Cardiac muscle cell (in vitro differentiated cells and primary cell): ENCODE results near the gene UNC79. TPM values are rescaled to one million over a fixed set of nuclear protein-coding genes. Genes with fewer than 3 reads are reported as not detected.

Experiments
- DNase-seq, 2 donors: peaks; one replicate each; pipeline versions ENCODE4 v3.0.0 to v3.0.0-alpha.2; 2010 to 2017; ENCODE audit warnings: low read depth in 1 of 2, low spot score in 1 of 2
- H3K27ac ChIP-seq: fragments of 200-600 bp; sonication (generic); 2 replicates; pipeline ENCODE4 v1.5.1; 2016
- H3K27me3 ChIP-seq: fragments of 200-600 bp; sonication (generic); 2 replicates; pipeline ENCODE4 v1.6.0; 2016; ENCODE audit warnings: control low read depth
- H3K36me3 ChIP-seq: fragments of 200-600 bp; sonication (generic); 2 replicates; pipeline ENCODE4 v1.5.1; 2016; ENCODE audit warnings: control low read depth
- H3K4me1 ChIP-seq: fragments of 200-600 bp; sonication (generic); 2 replicates; pipeline ENCODE4 v1.8.1; 2017; ENCODE audit warnings: low read depth, mild to moderate bottlenecking, mixed run types
- H3K4me3 ChIP-seq: fragments of 200-600 bp; sonication (generic); 2 replicates; pipeline ENCODE4 v1.5.1; 2016; ENCODE audit warnings: mild to moderate bottlenecking
- H3K9me3 ChIP-seq: fragments of 200-600 bp; sonication (generic); 2 replicates; pipeline ENCODE4 v1.5.1; 2017; ENCODE audit warnings: low read depth, mild to moderate bottlenecking, control low read depth
- polyA plus RNA-seq: library from polyadenylated mRNA; unstranded; fragments of >200 nt; fragmentation: Nextera tagmentation; extraction: Ambion mirVana; gene quantifications from 2 replicates; pipeline ENCODE4 v1.2.1, GENCODE V29; 2016
- total RNA-seq: library from RNA; depleted of rRNA; stranded (reverse); fragments of >200 nt; gene quantifications from 2 replicates; pipeline ENCODE4 v1.2.3, GENCODE V29; 2016
- TF ChIP-seq, protein P1 (sequence below): IDR thresholded peaks from 2 replicates; pipeline ENCODE4 v1.5.1; 2012; ENCODE audit warnings: low read depth, mild to moderate bottlenecking, low read length

Gene UNC79
- total and polyA plus RNA-seq, 2 experiments from 2014 or later: 1.5 to 6.5 TPM

- Histone ChIP-seq H3K4me1 (no peaks in the 10 kb centered on the region), H3K36me3 (no peaks in the 10 kb centered on the region), H3K27me3 (no peaks in the 10 kb centered on the region), H3K9me3 (no peaks in the 10 kb centered on the region), H3K27ac (no peak overlapping the region), H3K4me3 (no peak overlapping the region)
- TF ChIP-seq, protein P1, sequence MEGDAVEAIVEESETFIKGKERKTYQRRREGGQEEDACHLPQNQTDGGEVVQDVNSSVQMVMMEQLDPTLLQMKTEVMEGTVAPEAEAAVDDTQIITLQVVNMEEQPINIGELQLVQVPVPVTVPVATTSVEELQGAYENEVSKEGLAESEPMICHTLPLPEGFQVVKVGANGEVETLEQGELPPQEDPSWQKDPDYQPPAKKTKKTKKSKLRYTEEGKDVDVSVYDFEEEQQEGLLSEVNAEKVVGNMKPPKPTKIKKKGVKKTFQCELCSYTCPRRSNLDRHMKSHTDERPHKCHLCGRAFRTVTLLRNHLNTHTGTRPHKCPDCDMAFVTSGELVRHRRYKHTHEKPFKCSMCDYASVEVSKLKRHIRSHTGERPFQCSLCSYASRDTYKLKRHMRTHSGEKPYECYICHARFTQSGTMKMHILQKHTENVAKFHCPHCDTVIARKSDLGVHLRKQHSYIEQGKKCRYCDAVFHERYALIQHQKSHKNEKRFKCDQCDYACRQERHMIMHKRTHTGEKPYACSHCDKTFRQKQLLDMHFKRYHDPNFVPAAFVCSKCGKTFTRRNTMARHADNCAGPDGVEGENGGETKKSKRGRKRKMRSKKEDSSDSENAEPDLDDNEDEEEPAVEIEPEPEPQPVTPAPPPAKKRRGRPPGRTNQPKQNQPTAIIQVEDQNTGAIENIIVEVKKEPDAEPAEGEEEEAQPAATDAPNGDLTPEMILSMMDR: no peak
- DNase-seq: no peak
These were observed 292.3 kb downstream of the UNC79 start for GRCh38 chr14:93723001-93723400.

- no peak overlapping the region for H3K4me3 ChIP-seq
- no peak for DNase-seq
- H3K27ac ChIP-seq: no peak overlapping the region
- H3K4me1 ChIP-seq: no peaks in the 10 kb centered on the region
- H3K9me3 ChIP-seq: no peaks in the 10 kb centered on the region
- H3K27me3 ChIP-seq: no peaks in the 10 kb centered on the region
- no peaks in the 10 kb centered on the region for H3K36me3 ChIP-seq
- TF ChIP-seq, protein P1: no peak
These were observed 294.4 kb downstream of the UNC79 start for GRCh38 chr14:93725002-93725582.

DNA sequence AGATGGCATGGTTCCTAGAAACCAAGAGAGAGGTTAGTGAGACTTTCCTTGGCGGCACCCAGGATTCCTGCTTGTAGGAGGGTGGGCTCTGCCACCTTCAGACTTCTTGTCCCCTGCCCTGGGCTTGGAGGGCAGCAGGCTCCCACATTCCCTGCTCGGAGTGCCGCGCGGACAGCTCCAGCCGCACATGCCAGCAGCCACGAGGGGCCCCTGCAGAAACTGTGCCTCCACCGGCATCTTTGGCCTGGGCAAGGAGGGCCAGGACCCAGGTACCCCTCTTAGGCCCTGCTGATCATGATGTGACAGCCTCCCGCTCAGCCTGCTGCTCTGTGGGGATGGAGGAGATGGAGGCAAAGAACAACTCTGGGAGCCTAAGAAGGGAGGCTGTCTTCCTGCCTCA is 295.3 kb downstream of the UNC79 start:
- no peaks in the 10 kb centered on the region for H3K4me1 ChIP-seq
- no peaks in the 10 kb centered on the region for H3K27me3 ChIP-seq
- no peak overlapping the region for H3K4me3 ChIP-seq
- H3K36me3 ChIP-seq: no peaks in the 10 kb centered on the region
- H3K9me3 ChIP-seq: no peaks in the 10 kb centered on the region
- TF ChIP-seq, protein P1: no peak
- no peak overlapping the region for H3K27ac ChIP-seq
- no peak for DNase-seq

DNA sequence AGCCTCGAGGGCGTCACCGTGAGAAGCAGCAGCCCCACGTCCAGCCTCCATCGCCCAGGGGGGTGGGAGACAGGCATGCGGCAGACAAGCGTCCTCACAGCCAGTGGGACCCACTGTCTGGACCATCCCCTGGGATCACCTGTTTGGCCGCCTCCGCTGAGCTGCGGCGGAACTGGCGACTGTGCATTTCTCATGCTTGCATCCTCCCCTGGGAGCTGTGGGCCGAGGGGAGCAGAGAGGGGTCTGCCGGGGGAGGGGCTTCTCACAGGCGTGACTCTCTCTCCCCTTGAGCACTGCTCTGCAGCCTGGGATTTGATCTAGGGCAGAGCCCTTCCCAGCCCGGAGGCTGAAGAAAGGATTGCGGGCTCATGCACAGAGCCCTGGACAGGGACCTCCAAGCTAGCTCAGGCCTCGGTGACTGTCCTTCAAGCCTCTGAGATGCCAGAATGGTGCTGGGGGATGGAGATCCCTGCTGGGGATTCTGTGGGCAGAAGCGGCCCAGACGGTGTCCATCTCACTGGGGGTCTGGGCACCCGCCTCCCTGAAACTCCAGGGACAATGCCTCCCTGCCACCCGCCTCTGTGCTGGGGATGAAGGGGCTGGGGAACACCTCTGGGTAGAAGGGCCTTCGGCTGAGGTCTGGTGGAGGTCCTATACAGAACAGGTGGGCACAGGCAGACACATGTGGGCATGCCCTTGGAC is 296.5 kb downstream of the UNC79 start:
- H3K27ac ChIP-seq: no peak overlapping the region
- DNase-seq: no peak

GRCh38 chr14:93727917-93728650 is 297.3 kb downstream of the UNC79 start:
- H3K9me3 ChIP-seq: no peaks in the 10 kb centered on the region
- no peak overlapping the region for H3K27ac ChIP-seq
- H3K4me3 ChIP-seq: no peak overlapping the region
- no peaks in the 10 kb centered on the region for H3K4me1 ChIP-seq
- TF ChIP-seq, protein P1: no peak
- no peaks in the 10 kb centered on the region for H3K27me3 ChIP-seq
- no peak for DNase-seq
- H3K36me3 ChIP-seq: no peaks in the 10 kb centered on the region

More for the DNA sequence above, 296.5 kb downstream of the UNC79 start:
- Histone ChIP-seq H3K9me3 (no peaks in the 10 kb centered on the region), H3K4me3 (no peak overlapping the region), H3K4me1 (no peaks in the 10 kb centered on the region), H3K36me3 (no peaks in the 10 kb centered on the region), H3K27me3 (no peaks in the 10 kb centered on the region)
- TF ChIP-seq, protein P1: no peak
